GM12873 (cell line): ENCODE data around the gene RABGAP1.

Experiments
- TF ChIP-seq, protein P1 (sequence below): IDR thresholded peaks from 2 replicates; pipeline ENCODE4 v1.5.1; 2012; ENCODE audit warnings: low read depth, mild to moderate bottlenecking, moderate library complexity, low read length, control low read depth; ENCODE audit not compliant: insufficient read depth; ENCODE audit errors: missing control alignments

Gene RABGAP1

DNA sequence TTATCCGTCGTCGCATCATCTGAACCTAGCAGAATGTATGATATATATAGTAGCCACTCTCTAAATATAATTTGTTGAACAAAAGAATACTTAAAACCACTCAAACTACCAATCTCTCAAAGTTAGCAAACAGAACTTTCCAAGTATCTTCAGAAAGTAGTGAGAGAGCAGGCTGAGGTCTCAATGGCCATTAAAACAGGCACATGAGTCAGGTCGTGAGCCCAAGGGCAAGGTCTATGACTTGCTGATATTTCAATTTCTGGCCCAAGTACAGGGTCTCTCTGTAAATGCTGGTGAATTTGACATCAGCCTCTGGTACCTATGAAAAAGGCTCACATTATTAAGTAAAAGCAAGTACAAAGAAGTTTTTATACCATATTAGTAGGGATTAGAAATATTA, 187.8 kb downstream of the RABGAP1 start:
- TF ChIP-seq, protein P1, sequence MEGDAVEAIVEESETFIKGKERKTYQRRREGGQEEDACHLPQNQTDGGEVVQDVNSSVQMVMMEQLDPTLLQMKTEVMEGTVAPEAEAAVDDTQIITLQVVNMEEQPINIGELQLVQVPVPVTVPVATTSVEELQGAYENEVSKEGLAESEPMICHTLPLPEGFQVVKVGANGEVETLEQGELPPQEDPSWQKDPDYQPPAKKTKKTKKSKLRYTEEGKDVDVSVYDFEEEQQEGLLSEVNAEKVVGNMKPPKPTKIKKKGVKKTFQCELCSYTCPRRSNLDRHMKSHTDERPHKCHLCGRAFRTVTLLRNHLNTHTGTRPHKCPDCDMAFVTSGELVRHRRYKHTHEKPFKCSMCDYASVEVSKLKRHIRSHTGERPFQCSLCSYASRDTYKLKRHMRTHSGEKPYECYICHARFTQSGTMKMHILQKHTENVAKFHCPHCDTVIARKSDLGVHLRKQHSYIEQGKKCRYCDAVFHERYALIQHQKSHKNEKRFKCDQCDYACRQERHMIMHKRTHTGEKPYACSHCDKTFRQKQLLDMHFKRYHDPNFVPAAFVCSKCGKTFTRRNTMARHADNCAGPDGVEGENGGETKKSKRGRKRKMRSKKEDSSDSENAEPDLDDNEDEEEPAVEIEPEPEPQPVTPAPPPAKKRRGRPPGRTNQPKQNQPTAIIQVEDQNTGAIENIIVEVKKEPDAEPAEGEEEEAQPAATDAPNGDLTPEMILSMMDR: no peak

DNA sequence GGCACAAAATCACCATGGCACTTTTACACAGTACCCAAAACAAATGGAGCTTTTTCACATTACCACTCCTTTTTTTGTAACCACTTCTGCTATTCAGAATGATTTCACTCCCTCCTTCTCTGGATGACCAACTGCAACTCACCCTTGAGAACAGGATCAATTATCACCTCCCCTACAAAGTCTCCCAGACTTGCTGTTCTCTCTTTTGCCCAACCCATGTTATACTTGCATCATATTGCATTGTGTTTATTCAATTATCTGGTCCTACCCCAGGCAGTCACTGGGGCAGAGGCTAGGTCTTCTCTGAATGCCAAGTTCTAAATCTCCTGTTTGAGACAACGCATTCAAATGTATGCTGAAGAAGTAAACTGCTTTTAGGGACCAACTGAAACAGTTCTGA, 188.6 kb downstream of the RABGAP1 start:
- TF ChIP-seq, protein P1: no peak

DNA sequence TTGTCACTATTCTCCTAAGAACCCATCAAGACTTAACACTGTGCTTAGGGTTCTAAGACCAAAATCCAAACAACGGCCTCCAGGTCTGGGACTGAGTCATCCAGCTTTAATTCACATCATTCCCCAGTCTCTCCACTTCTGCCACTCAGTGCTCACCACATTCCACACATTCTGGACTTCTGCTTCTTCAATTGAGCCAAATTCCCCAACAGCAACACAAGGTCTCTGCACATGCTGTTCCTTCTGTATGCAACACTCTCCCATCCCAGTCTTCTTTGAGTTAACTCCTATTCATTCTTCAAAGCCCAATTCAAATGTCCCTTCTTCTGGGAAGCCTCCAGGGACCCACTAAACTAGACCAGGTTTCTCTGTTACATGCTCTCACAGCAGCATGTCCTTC, 190.4 kb downstream of the RABGAP1 start:
- TF ChIP-seq, protein P1: no peak

DNA sequence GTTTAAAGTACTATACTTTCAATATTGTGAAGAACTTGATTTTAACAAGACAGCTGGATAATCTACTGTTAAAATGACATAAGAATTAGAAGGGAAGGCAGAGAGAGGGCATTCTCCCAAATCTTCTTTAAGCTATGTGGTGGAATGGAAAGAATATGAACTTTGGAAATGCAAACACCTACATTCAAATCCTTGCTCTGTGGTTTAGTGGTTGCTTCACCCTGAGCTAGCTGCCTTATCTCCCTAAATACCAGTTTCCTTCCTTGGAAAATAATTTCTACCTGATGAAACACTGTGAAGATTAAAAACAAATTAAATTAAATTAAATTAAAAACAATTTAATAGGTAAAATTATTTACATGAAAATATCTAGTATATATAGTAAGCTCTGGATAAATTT, 191.2 kb downstream of the RABGAP1 start:
- TF ChIP-seq, protein P1: no peak

DNA sequence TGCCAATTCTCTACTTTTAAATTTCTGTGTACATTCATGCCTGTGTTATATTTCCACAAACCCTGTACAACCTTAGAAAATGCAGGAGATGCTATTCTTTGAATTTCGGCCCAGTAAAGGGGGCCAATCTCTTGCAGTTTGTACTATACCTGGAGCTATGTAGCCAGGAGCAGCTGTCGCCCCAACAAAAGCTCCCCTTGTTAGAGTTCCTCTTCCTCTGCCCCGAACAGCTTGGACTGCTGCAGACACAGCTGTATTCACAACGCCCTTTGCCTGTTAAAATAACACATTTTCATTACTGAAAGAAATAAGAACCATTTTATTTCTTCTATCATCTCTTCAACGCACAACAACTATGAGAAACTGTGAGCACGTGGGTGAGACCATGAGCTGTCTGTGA, 191.9 kb downstream of the RABGAP1 start:
- TF ChIP-seq, protein P1: no peak

DNA sequence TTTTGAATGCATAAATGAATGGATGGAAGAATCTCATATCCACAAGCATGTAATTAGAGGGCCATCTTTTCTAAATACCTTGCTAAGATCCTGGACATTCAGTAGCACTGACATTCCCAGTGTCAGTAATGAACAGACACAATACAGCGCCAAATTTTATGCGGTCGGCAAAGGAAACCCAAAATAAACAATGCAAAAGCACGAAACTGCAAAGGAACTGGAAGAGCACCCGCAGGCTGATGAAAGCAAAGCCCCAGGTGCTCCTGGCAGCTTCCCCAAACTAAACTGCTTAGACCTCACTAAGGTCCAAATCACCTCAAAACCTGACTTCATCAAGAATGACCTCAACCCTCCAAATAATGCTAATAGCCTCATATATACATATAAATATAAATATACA, 194.6 kb downstream of the RABGAP1 start:
- TF ChIP-seq, protein P1: no peak

DNA sequence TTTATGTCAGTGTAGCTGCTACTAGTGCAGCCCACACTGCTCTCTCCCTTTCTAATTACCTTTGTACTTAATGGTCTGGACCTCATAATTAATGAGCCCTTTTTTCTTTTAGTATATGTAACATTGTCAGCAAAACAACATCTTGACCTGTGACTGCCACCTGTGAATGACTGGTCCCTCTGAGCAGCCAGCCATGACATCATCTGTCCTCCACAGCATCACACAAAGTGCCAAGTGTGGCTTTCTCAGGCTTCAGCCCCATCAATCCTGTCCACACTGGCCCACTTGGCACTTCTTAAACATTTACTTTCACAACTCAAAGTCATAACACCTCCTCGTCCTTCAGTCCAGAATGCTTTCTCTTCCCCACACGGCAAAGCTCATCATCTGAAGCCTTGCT, 197.3 kb downstream of the RABGAP1 start:
- TF ChIP-seq, protein P1: no peak
